Colonic mucosa (tissue), 4 donors: ENCODE measurements around the gene GAPDH. TPM values are rescaled to one million over a fixed set of nuclear protein-coding genes. Genes with fewer than 3 reads are reported as not detected.

ENCODE experiments used
- DNase-seq: peaks from one replicate; pipeline ENCODE4 v3.0.0-alpha.2; 2020
- H3K27ac ChIP-seq: fragments of 200-600 bp; one replicate; pipeline ENCODE4 v1.8.0; 2021
- H3K27me3 ChIP-seq: fragments of 200-600 bp; one replicate; pipeline ENCODE4 v1.8.0; 2021
- H3K36me3 ChIP-seq: fragments of 200-600 bp; one replicate; pipeline ENCODE4 v1.8.0; 2021
- H3K4me1 ChIP-seq: fragments of 200-600 bp; one replicate; pipeline ENCODE4 v1.8.0; 2021; ENCODE audit warnings: mild to moderate bottlenecking
- H3K4me3 ChIP-seq: fragments of 200-600 bp; one replicate; pipeline ENCODE4 v1.8.0; 2021
- H3K9ac ChIP-seq, 2 donors: one replicate each; pipeline ENCODE4 v1.7.0; 2013; ENCODE audit warnings: control low read depth in 2 of 2, low read depth in 2 of 2, low read length in 2 of 2
- H3K9me3 ChIP-seq: fragments of 200-600 bp; one replicate; pipeline ENCODE4 v1.8.0; 2021
- intact Hi-C: fragments of 100-400 bp; cut with DNase I; formaldehyde crosslinking; loops from one replicate; pipeline ENCODE4 v1.14.1; 2022
- total RNA-seq, 2 donors: library from RNA; stranded (reverse); fragmentation: NEBNext Ultra II Directional in 1 of 2; extraction: Animal tissue kit (Norgen Biotek cat#: 25700) in 1 of 2; gene quantifications; one replicate each; pipeline ENCODE4 v1.2.1, GENCODE V29; 2021
- TF ChIP-seq, protein P1 (sequence below): fragments of 200-600 bp; IDR thresholded peaks from one replicate; pipeline ENCODE4 v1.8.0; 2022; ENCODE audit warnings: antibody characterized with exemption, mild to moderate bottlenecking
- donor health status: healthy.
- donor health status: DM: no; HTN: no; CAD: no.
- donor health status: DM: no; HTN: no; CAD: no.

The GAPDH gene
- total RNA-seq, 2 donors from 2014 or later, result 3,442 to 3,768 TPM

DNA sequence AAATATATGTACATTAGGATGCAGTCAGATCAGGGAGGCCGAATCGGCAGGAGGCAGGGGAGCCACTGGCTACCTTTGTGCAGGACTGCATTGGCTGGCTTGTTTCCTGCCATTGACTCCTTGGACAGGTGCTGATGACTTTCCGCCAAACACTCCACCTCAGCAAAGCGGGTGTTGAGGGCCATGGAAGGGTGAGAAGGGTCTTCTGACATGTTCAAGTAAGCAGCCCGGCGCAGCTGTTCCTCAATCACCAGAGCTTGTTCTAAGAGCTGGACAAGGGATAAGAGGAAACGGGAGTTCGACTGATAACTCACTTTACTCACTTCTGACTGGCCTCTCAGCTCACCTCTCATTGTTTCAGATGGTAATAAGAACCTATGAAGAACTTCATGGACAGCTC, 38.7 kb downstream of the GAPDH start:
- Histone ChIP-seq H3K9ac (no peak overlapping the region), H3K4me1 (no peaks in the 10 kb centered on the region), H3K9me3 (no peaks in the 10 kb centered on the region), H3K4me3 (no peak overlapping the region), H3K27ac (no peak overlapping the region), H3K27me3 (no peaks in the 10 kb centered on the region), H3K36me3 (peaks cover 27% of the 10 kb centered on the region)
- no peak for DNase-seq
- TF ChIP-seq, protein P1, sequence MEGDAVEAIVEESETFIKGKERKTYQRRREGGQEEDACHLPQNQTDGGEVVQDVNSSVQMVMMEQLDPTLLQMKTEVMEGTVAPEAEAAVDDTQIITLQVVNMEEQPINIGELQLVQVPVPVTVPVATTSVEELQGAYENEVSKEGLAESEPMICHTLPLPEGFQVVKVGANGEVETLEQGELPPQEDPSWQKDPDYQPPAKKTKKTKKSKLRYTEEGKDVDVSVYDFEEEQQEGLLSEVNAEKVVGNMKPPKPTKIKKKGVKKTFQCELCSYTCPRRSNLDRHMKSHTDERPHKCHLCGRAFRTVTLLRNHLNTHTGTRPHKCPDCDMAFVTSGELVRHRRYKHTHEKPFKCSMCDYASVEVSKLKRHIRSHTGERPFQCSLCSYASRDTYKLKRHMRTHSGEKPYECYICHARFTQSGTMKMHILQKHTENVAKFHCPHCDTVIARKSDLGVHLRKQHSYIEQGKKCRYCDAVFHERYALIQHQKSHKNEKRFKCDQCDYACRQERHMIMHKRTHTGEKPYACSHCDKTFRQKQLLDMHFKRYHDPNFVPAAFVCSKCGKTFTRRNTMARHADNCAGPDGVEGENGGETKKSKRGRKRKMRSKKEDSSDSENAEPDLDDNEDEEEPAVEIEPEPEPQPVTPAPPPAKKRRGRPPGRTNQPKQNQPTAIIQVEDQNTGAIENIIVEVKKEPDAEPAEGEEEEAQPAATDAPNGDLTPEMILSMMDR, result no peak
- intact Hi-C loops, result loop anchor here (5.0 kb wide), 1 partner anchor 34 kb away; the partner anchor contains the start of gene CHD4

DNA sequence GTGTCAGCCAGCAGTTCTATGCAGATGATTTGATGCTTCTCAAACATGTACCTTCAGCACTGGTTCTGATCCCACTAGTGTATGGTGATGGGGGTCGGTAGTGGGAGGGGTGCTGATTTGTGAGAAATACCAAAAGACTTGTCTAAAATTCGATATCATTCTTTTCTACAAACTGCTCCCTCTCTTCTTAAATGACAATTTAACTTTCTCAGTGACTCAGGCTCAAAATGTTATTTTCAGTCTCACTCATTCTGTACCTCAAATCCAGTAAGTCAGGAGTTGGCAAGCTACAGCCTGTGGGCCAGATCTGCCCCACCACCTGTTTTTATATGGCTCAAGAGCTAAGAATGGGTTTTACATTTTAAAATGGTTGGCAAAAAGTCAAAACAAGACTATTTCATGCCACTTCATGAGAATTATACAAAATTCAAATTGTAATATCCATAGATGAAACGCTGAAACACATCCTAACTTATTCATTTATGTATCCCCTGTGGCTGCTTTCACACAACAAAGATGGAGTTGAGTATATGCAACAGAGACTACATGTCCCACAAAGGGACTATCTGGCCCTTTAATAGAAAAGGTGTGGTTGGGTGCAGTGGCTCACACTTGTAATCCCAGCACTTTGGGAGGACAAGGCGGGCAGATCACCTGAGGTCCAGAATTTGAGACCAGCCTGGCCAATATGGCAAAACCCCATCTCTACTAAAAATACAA, 40.4 kb downstream of the GAPDH start:
- no peak for DNase-seq
- Histone ChIP-seq H3K9ac (no peak overlapping the region), H3K4me1 (no peaks in the 10 kb centered on the region), H3K27ac (no peak overlapping the region), H3K36me3 (peaks cover 37% of the 10 kb centered on the region), H3K27me3 (no peaks in the 10 kb centered on the region), H3K9me3 (no peaks in the 10 kb centered on the region), H3K4me3 (no peak overlapping the region)
- TF ChIP-seq, protein P1, result no peak
- intact Hi-C loops, result loop anchor here (5.0 kb wide), 1 partner anchor 33 kb away; the partner anchor contains the start of gene CHD4

DNA sequence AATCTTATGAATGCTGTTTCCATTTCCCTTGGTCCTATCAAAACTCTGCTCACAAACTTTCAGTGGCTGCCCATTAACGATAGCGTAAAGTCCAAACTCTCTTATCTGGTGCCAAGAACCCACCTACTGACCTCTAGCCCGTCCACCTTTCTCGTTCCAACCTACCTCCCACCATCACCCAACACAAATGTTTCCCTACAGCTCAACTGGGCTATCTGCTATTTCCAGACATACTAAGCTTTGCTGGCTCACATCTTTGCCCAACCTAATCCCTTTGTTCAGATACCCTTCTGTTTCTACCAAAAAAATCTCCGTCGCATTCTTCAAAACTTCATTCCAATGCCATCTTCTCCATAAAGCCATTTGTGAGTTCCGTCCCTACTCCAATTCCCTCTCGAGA, 41.3 kb downstream of the GAPDH start:
- DNase-seq, result no peak
- TF ChIP-seq, protein P1, result no peak

DNA sequence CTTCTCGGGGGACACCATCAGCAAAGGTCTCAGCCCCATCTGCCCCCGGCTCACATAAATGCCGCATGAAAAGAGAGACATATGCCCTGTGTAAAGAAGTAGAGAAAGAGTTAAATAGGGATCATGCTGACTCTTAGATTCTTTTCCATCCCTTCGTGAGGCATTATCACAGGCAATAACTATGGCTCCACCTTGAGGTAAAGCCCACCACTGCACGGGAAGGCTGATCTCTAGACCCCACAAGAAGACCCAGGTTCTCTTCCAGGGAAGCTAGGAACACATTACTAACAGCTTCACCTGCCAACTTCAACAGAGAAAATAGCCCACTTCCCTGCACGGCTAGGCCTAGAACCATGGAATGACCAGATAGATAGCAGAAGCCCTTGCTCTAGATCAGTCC, 47.9 kb downstream of the GAPDH start:
- DNase-seq, result no peak
- Histone ChIP-seq H3K9me3 (no peaks in the 10 kb centered on the region), H3K36me3 (peaks cover 73% of the 10 kb centered on the region), H3K9ac (no peak overlapping the region), H3K27ac (no peak overlapping the region), H3K27me3 (no peaks in the 10 kb centered on the region), H3K4me1 (no peaks in the 10 kb centered on the region), H3K4me3 (no peak overlapping the region)
- TF ChIP-seq, protein P1, result no peak
- intact Hi-C loops, result no loop called here

More for the DNA sequence above, 41.3 kb downstream of the GAPDH start:
- Histone ChIP-seq H3K9me3 (no peaks in the 10 kb centered on the region), H3K4me3 (no peak overlapping the region), H3K4me1 (no peaks in the 10 kb centered on the region), H3K36me3 (peaks cover 37% of the 10 kb centered on the region), H3K27ac (no peak overlapping the region), H3K9ac (no peak overlapping the region), H3K27me3 (no peaks in the 10 kb centered on the region)
- intact Hi-C loops, result no loop called here

DNA sequence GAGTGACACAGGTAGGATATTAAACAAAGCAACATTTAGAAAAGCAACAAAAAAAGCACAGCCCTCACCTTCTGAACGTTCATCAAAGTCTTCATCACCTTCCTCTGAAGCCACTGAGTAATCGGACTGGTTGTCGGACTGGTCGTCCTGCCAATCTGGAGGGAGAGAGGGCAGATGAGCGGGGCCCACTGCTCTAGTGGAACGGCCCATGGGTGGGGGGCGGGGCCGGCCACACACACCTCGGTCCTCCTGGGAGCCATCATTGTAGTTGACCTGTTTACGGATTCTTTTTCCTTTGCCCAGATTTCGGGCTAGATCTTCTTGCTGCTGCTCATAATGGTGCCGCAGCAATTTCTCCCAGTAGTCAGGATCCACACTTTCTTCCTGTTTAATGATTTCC, 48.6 kb downstream of the GAPDH start:
- Histone ChIP-seq H3K9me3 (no peaks in the 10 kb centered on the region), H3K27ac (no peak overlapping the region), H3K27me3 (no peaks in the 10 kb centered on the region), H3K36me3 (peaks cover 73% of the 10 kb centered on the region), H3K9ac (no peak overlapping the region), H3K4me1 (no peaks in the 10 kb centered on the region), H3K4me3 (no peak overlapping the region)
- intact Hi-C loops, result no loop called here
- DNase-seq, result no peak
- TF ChIP-seq, protein P1, result no peak
